Neural cell (in vitro differentiated cells): ENCODE results near the gene TLNRD1. TPM values are rescaled to one million over a fixed set of nuclear protein-coding genes. Genes with fewer than 3 reads are reported as not detected.

ENCODE experiments used
- H2AFZ ChIP-seq: fragments of 200-600, 300-800 bp; sonication (generic), shearing (Covaris generic); 2 replicates; pipeline ENCODE4 v1.6.0; 2014; ENCODE audit warnings: low read depth, mild to moderate bottlenecking, antibody characterized with exemption, low read length, moderate library complexity
- H3F3A ChIP-seq: fragments of 200-600 bp; shearing (Covaris generic); 2 replicates; pipeline ENCODE4 v1.6.1; 2016; ENCODE audit warnings: mild to moderate bottlenecking, moderate library complexity, mixed read lengths, antibody characterized with exemption, low read length; ENCODE audit not compliant: insufficient read depth, poor library complexity, severe bottlenecking
- H3K27ac ChIP-seq: fragments of 200-600, 300-800 bp; sonication (generic), shearing (Covaris generic); 2 replicates; pipeline ENCODE4 v1.5.1; 2014; ENCODE audit warnings: mild to moderate bottlenecking, low read length, moderate library complexity
- H3K27me3 ChIP-seq: fragments of 300-800, 200-600 bp; sonication (generic), shearing (Covaris generic); 2 replicates; pipeline ENCODE4 v1.6.0; 2014; ENCODE audit warnings: mild to moderate bottlenecking, low read depth, low read length, moderate library complexity; ENCODE audit not compliant: insufficient read depth
- H3K36me3 ChIP-seq: fragments of 300-800, 200-600 bp; sonication (generic), shearing (Covaris generic); 2 replicates; pipeline ENCODE4 v1.5.1; 2014; ENCODE audit warnings: mild to moderate bottlenecking, antibody characterized with exemption, low read length, moderate library complexity; ENCODE audit not compliant: insufficient read depth
- H3K4me2 ChIP-seq: fragments of 300-800, 200-600 bp; sonication (generic), shearing (Covaris generic); 2 replicates; pipeline ENCODE4 v1.6.0; 2014; ENCODE audit warnings: mild to moderate bottlenecking, low read length
- H3K4me3 ChIP-seq: fragments of 300-800, 200-600 bp; sonication (generic), shearing (Covaris generic); 2 replicates; pipeline ENCODE4 v1.5.1; 2014; ENCODE audit warnings: mild to moderate bottlenecking, low read length, moderate library complexity
- H3K79me2 ChIP-seq: fragments of 200-600 bp; shearing (Covaris generic); replicated peaks from 2 replicates; pipeline ENCODE4 v1.6.0; 2014; ENCODE audit warnings: mild to moderate bottlenecking, low read length, moderate library complexity; ENCODE audit not compliant: insufficient read depth
- H3K9ac ChIP-seq: fragments of 300-800, 200-600 bp; sonication (generic), shearing (Covaris generic); 2 replicates; pipeline ENCODE4 v1.6.1; 2016; ENCODE audit warnings: mild to moderate bottlenecking, low read length, mixed read lengths
- H3K9me2 ChIP-seq: fragments of 200-600 bp; shearing (Covaris generic); 2 replicates; pipeline ENCODE4 v1.6.1; 2016; ENCODE audit warnings: mild to moderate bottlenecking, low read length, mixed read lengths; ENCODE audit not compliant: insufficient read depth
- H3K9me3 ChIP-seq: fragments of 200-600, 300-800 bp; sonication (generic), shearing (Covaris generic); 2 replicates; pipeline ENCODE4 v1.6.1; 2016; ENCODE audit warnings: mild to moderate bottlenecking, mixed run types, low read length, moderate library complexity, mixed read lengths
- H4K20me1 ChIP-seq: fragments of 200-600 bp; shearing (Covaris generic); 2 replicates; pipeline ENCODE4 v1.6.1; 2016; ENCODE audit warnings: mild to moderate bottlenecking, mixed run types; ENCODE audit not compliant: insufficient read depth
- EP300 ChIP-seq: fragments of 450-650 bp; conservative IDR thresholded peaks from 2 replicates; pipeline ENCODE4 v1.6.1; 2014; ENCODE audit warnings: antibody characterized with exemption, mild to moderate bottlenecking, moderate library complexity; ENCODE audit not compliant: poor library complexity, severe bottlenecking
- EZH2 ChIP-seq: fragments of 200-600, 300-800 bp; shearing (Covaris generic), sonication (generic); IDR thresholded peaks from 2 replicates; pipeline ENCODE4 v1.6.1; 2014; ENCODE audit warnings: antibody characterized with exemption, low read length, borderline replicate concordance, mild to moderate bottlenecking; ENCODE audit not compliant: insufficient read depth, poor library complexity, severe bottlenecking
- MXI1 ChIP-seq: fragments of 450-650 bp; conservative IDR thresholded peaks from 2 replicates; pipeline ENCODE4 v1.6.1; 2014; ENCODE audit warnings: antibody characterized with exemption, mild to moderate bottlenecking; ENCODE audit not compliant: poor library complexity, severe bottlenecking
- POLR2AphosphoS5 ChIP-seq: IDR thresholded peaks from 2 replicates; pipeline ENCODE4 v1.6.1; 2012
- RAD21 ChIP-seq: fragments of 450-650 bp; conservative IDR thresholded peaks from 2 replicates; pipeline ENCODE4 v1.6.1; 2014; ENCODE audit warnings: antibody characterized with exemption, mild to moderate bottlenecking, moderate library complexity
- SMC3 ChIP-seq: fragments of 450-650 bp; conservative IDR thresholded peaks from 2 replicates; pipeline ENCODE4 v1.6.1; 2014; ENCODE audit warnings: antibody characterized with exemption, mild to moderate bottlenecking, moderate library complexity; ENCODE audit not compliant: poor library complexity
- TAF1 ChIP-seq: IDR thresholded peaks from 2 replicates; pipeline ENCODE4 v1.6.1; 2012; ENCODE audit warnings: low read depth
- polyA plus RNA-seq: library from polyadenylated mRNA; depleted of rRNA; stranded (reverse); fragments of >200 nt; gene quantifications from 2 replicates; pipeline ENCODE4 v1.2.3, GENCODE V29; 2014
- TF ChIP-seq, protein P1 (sequence below): IDR thresholded peaks from 2 replicates; pipeline ENCODE4 v1.6.1; 2012; ENCODE audit warnings: borderline replicate concordance
- TF ChIP-seq, protein P2 (sequence below): fragments of 450-650 bp; IDR thresholded peaks from 2 replicates; pipeline ENCODE4 v1.5.1; 2014; ENCODE audit warnings: antibody characterized with exemption, mild to moderate bottlenecking, moderate library complexity; ENCODE audit not compliant: poor library complexity, severe bottlenecking

The TLNRD1 gene
- polyA plus RNA-seq, 1 donor from 2014 or later, result 8.2 TPM

DNA sequence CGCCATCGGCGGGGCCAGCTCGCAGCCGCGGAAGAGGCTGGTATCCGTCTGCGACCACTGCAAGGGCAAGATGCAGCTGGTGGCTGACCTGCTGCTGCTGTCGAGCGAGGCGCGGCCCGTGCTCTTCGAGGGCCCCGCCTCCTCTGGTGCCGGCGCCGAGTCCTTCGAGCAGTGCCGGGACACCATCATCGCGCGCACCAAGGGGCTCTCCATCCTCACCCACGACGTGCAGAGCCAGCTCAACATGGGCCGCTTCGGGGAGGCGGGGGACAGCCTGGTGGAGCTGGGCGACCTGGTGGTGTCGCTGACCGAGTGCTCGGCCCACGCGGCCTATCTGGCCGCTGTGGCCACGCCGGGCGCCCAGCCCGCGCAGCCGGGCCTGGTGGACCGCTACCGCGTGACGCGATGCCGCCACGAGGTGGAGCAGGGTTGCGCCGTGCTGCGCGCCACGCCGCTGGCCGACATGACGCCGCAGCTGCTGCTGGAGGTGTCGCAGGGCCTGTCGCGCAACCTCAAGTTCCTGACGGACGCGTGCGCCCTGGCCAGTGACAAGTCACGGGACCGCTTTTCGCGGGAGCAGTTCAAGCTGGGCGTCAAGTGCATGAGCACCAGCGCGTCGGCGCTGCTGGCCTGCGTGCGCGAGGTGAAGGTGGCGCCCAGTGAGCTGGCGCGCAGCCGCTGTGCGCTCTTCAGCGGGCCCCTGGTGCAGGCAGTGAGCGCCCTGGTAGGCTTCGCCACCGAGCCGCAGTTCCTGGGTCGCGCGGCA lies 1.8 kb downstream of the TLNRD1 start:
- no peak overlapping the region for H3K4me2 ChIP-seq
- no peak for TF ChIP-seq EP300
- no peak for TF ChIP-seq SMC3
- TF ChIP-seq MXI1, result no peak
- TF ChIP-seq, protein P1, sequence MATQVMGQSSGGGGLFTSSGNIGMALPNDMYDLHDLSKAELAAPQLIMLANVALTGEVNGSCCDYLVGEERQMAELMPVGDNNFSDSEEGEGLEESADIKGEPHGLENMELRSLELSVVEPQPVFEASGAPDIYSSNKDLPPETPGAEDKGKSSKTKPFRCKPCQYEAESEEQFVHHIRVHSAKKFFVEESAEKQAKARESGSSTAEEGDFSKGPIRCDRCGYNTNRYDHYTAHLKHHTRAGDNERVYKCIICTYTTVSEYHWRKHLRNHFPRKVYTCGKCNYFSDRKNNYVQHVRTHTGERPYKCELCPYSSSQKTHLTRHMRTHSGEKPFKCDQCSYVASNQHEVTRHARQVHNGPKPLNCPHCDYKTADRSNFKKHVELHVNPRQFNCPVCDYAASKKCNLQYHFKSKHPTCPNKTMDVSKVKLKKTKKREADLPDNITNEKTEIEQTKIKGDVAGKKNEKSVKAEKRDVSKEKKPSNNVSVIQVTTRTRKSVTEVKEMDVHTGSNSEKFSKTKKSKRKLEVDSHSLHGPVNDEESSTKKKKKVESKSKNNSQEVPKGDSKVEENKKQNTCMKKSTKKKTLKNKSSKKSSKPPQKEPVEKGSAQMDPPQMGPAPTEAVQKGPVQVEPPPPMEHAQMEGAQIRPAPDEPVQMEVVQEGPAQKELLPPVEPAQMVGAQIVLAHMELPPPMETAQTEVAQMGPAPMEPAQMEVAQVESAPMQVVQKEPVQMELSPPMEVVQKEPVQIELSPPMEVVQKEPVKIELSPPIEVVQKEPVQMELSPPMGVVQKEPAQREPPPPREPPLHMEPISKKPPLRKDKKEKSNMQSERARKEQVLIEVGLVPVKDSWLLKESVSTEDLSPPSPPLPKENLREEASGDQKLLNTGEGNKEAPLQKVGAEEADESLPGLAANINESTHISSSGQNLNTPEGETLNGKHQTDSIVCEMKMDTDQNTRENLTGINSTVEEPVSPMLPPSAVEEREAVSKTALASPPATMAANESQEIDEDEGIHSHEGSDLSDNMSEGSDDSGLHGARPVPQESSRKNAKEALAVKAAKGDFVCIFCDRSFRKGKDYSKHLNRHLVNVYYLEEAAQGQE, result no peak
- TF ChIP-seq TAF1, result no peak
- TF ChIP-seq EZH2, result no peak
- TF ChIP-seq, protein P2, sequence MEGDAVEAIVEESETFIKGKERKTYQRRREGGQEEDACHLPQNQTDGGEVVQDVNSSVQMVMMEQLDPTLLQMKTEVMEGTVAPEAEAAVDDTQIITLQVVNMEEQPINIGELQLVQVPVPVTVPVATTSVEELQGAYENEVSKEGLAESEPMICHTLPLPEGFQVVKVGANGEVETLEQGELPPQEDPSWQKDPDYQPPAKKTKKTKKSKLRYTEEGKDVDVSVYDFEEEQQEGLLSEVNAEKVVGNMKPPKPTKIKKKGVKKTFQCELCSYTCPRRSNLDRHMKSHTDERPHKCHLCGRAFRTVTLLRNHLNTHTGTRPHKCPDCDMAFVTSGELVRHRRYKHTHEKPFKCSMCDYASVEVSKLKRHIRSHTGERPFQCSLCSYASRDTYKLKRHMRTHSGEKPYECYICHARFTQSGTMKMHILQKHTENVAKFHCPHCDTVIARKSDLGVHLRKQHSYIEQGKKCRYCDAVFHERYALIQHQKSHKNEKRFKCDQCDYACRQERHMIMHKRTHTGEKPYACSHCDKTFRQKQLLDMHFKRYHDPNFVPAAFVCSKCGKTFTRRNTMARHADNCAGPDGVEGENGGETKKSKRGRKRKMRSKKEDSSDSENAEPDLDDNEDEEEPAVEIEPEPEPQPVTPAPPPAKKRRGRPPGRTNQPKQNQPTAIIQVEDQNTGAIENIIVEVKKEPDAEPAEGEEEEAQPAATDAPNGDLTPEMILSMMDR, result no peak
- no peak for TF ChIP-seq RAD21
- TF ChIP-seq POLR2AphosphoS5, result no peak
- H3F3A ChIP-seq, result no peaks in the 10 kb centered on the region
- no peaks in the 10 kb centered on the region for H3K36me3 ChIP-seq
- no peak overlapping the region for H3K27ac ChIP-seq
- no peak overlapping the region for H2AFZ ChIP-seq
- H4K20me1 ChIP-seq, result no peaks in the 10 kb centered on the region
- H3K27me3 ChIP-seq, result no peaks in the 10 kb centered on the region
- no peaks in the 10 kb centered on the region for H3K9me2 ChIP-seq
- peak overlapping the region; percentile 90 for H3K9ac ChIP-seq
- H3K9me3 ChIP-seq, result no peaks in the 10 kb centered on the region
- H3K79me2 ChIP-seq, result peaks cover 23% of the 10 kb centered on the region
- H3K4me3 ChIP-seq, result peak overlapping the region; percentile 92

DNA sequence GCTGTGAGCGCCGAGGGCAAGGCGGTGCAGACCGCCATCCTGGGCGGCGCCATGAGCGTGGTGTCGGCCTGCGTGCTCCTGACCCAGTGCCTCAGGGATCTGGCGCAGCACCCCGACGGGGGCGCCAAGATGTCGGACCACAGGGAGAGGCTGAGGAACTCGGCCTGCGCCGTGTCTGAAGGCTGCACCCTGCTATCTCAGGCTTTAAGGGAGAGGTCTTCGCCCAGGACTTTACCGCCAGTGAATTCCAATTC lies 2.3 kb downstream of the TLNRD1 start:
- H3K9me3 ChIP-seq, result no peaks in the 10 kb centered on the region
- no peak overlapping the region for H3K27ac ChIP-seq
- peak overlapping the region; percentile 92 for H3K4me3 ChIP-seq
- H3K79me2 ChIP-seq, result peaks cover 23% of the 10 kb centered on the region
- H4K20me1 ChIP-seq, result no peaks in the 10 kb centered on the region
- H3F3A ChIP-seq, result no peaks in the 10 kb centered on the region
- H2AFZ ChIP-seq, result no peak overlapping the region
- H3K4me2 ChIP-seq, result no peak overlapping the region
- no peaks in the 10 kb centered on the region for H3K9me2 ChIP-seq
- TF ChIP-seq, protein P1, result no peak
- TF ChIP-seq, protein P2, result no peak
- TF ChIP-seq MXI1 (no peak), TAF1 (no peak), EP300 (no peak), EZH2 (no peak), RAD21 (no peak), POLR2AphosphoS5 (no peak)
- H3K9ac ChIP-seq, result no peak overlapping the region
- H3K36me3 ChIP-seq, result no peaks in the 10 kb centered on the region
- H3K27me3 ChIP-seq, result no peaks in the 10 kb centered on the region
